ENCODE measurements around the gene CADPS2. TPM values are rescaled to one million over a fixed set of nuclear protein-coding genes. Genes with fewer than 3 reads are reported as not detected.

Gene CADPS2
- total RNA-seq, 1 experiment from 2014 or later: 12.2 TPM

GRCh38 chr7:122485856-122486255 is 400.4 kb downstream of the CADPS2 start (continued):
- TF ChIP-seq ZNF281 (CRISPR knock-in tag; IDR thresholded peaks at IDR 0.05) (no peak), SMAD3 (CRISPR knock-in tag; IDR thresholded peaks at IDR 0.05; ENCODE audit: borderline replicate concordance) (no peak), SMAD4 (CRISPR knock-in tag; IDR thresholded peaks at IDR 0.05) (no peak), GRHL2 (CRISPR knock-in tag; IDR thresholded peaks at IDR 0.05; ENCODE audit: insufficient replicate concordance, severe bottlenecking) (no peak), TP53 (CRISPR knock-in tag; IDR thresholded peaks at IDR 0.05) (no peak), ZNF317 (CRISPR knock-in tag; IDR thresholded peaks at IDR 0.05; ENCODE audit: borderline replicate concordance, low read depth) (no peak), TEAD1 (CRISPR knock-in tag; IDR thresholded peaks at IDR 0.05) (no peak), SP1 (CRISPR knock-in tag; conservative IDR thresholded peaks at IDR 0.05) (no peak)

- ATAC-seq (no peak), DNase-seq (ENCODE audit: low spot score) (no peak)
- Mint-ChIP-seq H3K36me3 (no peaks in the 10 kb centered on the region), H3K27me3 (ENCODE audit: low read depth) (no peaks in the 10 kb centered on the region), H3K9me3 (no peaks in the 10 kb centered on the region), H3K4me1 (no peaks in the 10 kb centered on the region), H3K4me3 (no peak overlapping the region), H3K27ac (no peak overlapping the region)
- TF ChIP-seq FOXJ3 (CRISPR knock-in tag; IDR thresholded peaks at IDR 0.05; ENCODE audit: borderline replicate concordance) (no peak), USF2 (CRISPR knock-in tag; IDR thresholded peaks at IDR 0.05) (no peak), ZBTB43 (CRISPR knock-in tag; IDR thresholded peaks at IDR 0.05) (no peak), FOXK1 (CRISPR knock-in tag; IDR thresholded peaks at IDR 0.05) (no peak), STAT6 (CRISPR knock-in tag; conservative IDR thresholded peaks at IDR 0.05; ENCODE audit: low read depth) (no peak), NR2C2 (CRISPR knock-in tag; IDR thresholded peaks at IDR 0.05) (no peak), CTCF (IDR thresholded peaks at IDR 0.05) (no peak), ZNF423 (CRISPR knock-in tag; IDR thresholded peaks at IDR 0.05) (no peak), TEAD1 (CRISPR knock-in tag; IDR thresholded peaks at IDR 0.05) (no peak), SMAD3 (CRISPR knock-in tag; IDR thresholded peaks at IDR 0.05; ENCODE audit: borderline replicate concordance) (no peak), ZMAT4 (CRISPR knock-in tag; IDR thresholded peaks at IDR 0.05) (no peak), E2F5 (CRISPR knock-in tag; IDR thresholded peaks at IDR 0.05) (no peak), E2F4 (CRISPR knock-in tag; IDR thresholded peaks at IDR 0.05; ENCODE audit: borderline replicate concordance, low read depth) (no peak), ATF3 (CRISPR knock-in tag; conservative IDR thresholded peaks at IDR 0.05) (no peak), PREB (CRISPR knock-in tag; IDR thresholded peaks at IDR 0.05; ENCODE audit: borderline replicate concordance) (no peak), ZNF671 (CRISPR knock-in tag; IDR thresholded peaks at IDR 0.05) (no peak)
- ChIA-PET POLR2A (interaction anchor here (0.6 kb wide), 1 partner anchor 118 kb away, joined by 7 read pairs; no protein-coding TSS in a partner anchor), CTCF (interaction anchor here (1.4 kb wide), 1 partner anchor 13 kb away, joined by 3 read pairs; no protein-coding TSS in a partner anchor)
Observed at GRCh38 chr7:122482212-122482611, 404.0 kb downstream of the CADPS2 start.

All from WTC11 (cell line).